HFFc6 (cell line): ENCODE results near the gene TPK1. TPM values are rescaled to one million over a fixed set of nuclear protein-coding genes. Genes with fewer than 3 reads are reported as not detected.

Experiments used
- DNase-seq: peaks from one replicate; pipeline ENCODE4 v3.0.0-alpha.2; 2018
- H3K27ac Mint-ChIP-seq: 2 replicates; pipeline ENCODE4 v1.8.0; 2020; ENCODE audit warnings: mild to moderate bottlenecking, mixed read lengths
- H3K27me3 Mint-ChIP-seq: 2 replicates; pipeline ENCODE4 v1.8.0; 2021; ENCODE audit warnings: mild to moderate bottlenecking, moderate library complexity, mixed read lengths; ENCODE audit not compliant: insufficient read depth
- H3K36me3 Mint-ChIP-seq: 2 replicates; pipeline ENCODE4 v1.8.0; 2021; ENCODE audit warnings: low read depth, mixed read lengths
- H3K4me1 Mint-ChIP-seq: 2 replicates; pipeline ENCODE4 v1.8.0; 2020; ENCODE audit warnings: low read depth, mixed read lengths
- H3K4me3 Mint-ChIP-seq: 2 replicates; pipeline ENCODE4 v1.8.0; 2020; ENCODE audit warnings: mild to moderate bottlenecking, moderate library complexity, mixed read lengths
- H3K9me3 Mint-ChIP-seq: 2 replicates; pipeline ENCODE4 v1.8.0; 2020; ENCODE audit warnings: mild to moderate bottlenecking, mixed read lengths
- CTCF ChIP-seq: fragments of 200-600 bp; sonication (generic); IDR thresholded peaks from 2 replicates; pipeline ENCODE4 v1.5.0; 2021; ENCODE audit warnings: antibody characterized with exemption, mild to moderate bottlenecking
- total RNA-seq, 6 experiments: library from RNA; stranded (reverse); fragmentation: NEBNext Ultra II Directional; extraction: Animal tissue kit (Norgen Biotek cat#: 25700); gene quantifications; 2 replicates in 1 of 6; 3 replicates in 5 of 6; pipeline ENCODE4 v1.2.3, GENCODE V29; 2021

Gene TPK1
- total RNA-seq, 6 experiments from 2014 or later, result 0.11 to 0.82 (median 0.55) TPM; not detected in 2

GRCh38 chr7:144710791-144711190 is 125.1 kb downstream of the TPK1 start:
- Mint-ChIP-seq H3K4me3 (no peak overlapping the region), H3K27me3 (no peaks in the 10 kb centered on the region), H3K9me3 (peaks cover 26% of the 10 kb centered on the region), H3K4me1 (no peaks in the 10 kb centered on the region), H3K36me3 (no peaks in the 10 kb centered on the region), H3K27ac (no peak overlapping the region)
- DNase-seq, result no peak
- TF ChIP-seq CTCF, result no peak

DNA sequence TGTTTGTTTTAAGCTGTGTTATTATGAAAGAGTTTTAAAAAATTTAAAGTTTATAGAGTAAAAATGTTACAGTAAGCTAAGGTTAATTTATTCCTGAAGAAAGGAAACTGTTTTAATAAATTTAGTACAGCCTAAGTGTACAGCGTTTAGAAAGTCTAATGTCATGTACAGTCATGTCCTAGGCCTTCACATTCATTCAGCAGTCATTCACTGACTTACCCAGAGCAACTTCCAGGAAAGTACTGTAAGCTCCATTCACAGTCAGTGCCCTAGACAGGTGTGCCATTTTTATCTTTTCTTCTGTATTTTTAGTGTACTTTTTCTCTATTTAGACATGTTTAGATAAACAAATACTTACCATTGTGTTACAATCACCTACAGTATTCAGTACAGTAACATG is 126.8 kb downstream of the TPK1 start:
- H3K4me3 Mint-ChIP-seq, result no peak overlapping the region
- H3K9me3 Mint-ChIP-seq, result peaks cover 37% of the 10 kb centered on the region
- H3K36me3 Mint-ChIP-seq, result no peaks in the 10 kb centered on the region
- no peak overlapping the region for H3K27ac Mint-ChIP-seq
- DNase-seq, result no peak
- H3K4me1 Mint-ChIP-seq, result no peaks in the 10 kb centered on the region
- no peak for TF ChIP-seq CTCF
- H3K27me3 Mint-ChIP-seq, result no peaks in the 10 kb centered on the region

- TF ChIP-seq CTCF, result no peak
- no peak for DNase-seq
- no peaks in the 10 kb centered on the region for H3K36me3 Mint-ChIP-seq
Measured at GRCh38 chr7:144691240-144691639, 144.6 kb downstream of the TPK1 start.

DNA sequence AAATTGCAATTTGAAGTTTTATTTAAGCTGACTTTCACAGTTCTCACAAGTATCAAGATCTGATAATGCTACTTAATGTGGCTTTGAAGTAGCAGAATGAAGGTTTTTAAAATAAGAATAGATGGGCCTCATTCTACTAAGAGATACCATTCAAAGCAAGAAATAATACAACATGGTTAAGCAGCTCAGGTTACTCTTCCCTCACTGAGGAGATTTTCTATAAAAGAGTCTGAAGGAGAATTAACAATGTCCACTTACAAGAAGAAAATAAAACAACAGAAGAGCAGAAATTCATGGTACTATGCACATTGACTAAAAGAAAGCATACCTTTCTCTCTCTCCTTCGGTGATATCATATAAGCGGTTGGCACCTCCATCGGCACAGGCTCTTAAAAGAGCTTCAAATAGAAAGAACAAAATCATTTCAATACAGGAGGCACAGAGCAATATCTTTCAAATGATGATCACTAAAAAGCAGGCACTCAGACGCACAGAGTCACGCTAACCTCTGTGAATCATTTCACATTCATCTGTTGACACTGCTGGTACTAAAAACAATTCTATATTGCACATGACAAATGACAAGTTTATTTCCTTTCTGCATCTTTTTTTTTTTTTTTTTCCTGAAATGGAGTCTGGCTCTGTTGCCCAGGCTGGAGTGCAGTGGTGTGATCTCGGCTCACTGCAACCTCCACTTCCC is 153.1 kb downstream of the TPK1 start:
- peaks cover 33% of the 10 kb centered on the region for H3K9me3 Mint-ChIP-seq

More at GRCh38 chr7:144691240-144691639, 144.6 kb downstream of the TPK1 start:
- Mint-ChIP-seq H3K4me3 (no peak overlapping the region), H3K4me1 (no peaks in the 10 kb centered on the region), H3K27ac (no peak overlapping the region), H3K9me3 (peaks cover 24% of the 10 kb centered on the region), H3K27me3 (no peaks in the 10 kb centered on the region; the same call in 1 of the 2 replicates)

DNA sequence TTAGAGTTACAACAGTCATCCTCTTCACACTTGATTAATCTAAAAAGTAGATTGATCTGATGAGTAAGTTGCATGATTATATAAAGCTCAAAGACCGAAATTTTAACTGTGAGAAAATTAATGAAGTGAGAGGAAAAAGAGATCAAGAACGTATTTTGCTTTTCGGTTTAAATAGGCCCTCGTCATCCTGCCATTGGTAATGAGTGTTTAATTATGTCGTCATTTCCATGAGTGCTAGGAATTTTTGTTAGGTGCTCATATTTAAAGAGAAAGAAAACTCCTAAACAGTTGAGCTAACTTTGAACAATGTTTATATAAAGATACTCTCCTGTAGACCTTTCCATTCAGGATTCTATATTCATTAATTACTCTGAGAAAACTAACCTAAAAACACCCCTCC is 159.4 kb downstream of the TPK1 start:
- TF ChIP-seq CTCF, result no peak
- Mint-ChIP-seq H3K27ac (no peak overlapping the region), H3K36me3 (no peaks in the 10 kb centered on the region), H3K4me1 (no peaks in the 10 kb centered on the region), H3K9me3 (peaks cover 40% of the 10 kb centered on the region), H3K4me3 (no peak overlapping the region), H3K27me3 (no peaks in the 10 kb centered on the region; the same call in 1 of the 2 replicates)
- no peak for DNase-seq

More for the DNA sequence above, 153.1 kb downstream of the TPK1 start:
- Mint-ChIP-seq H3K27ac (no peak overlapping the region), H3K4me1 (no peaks in the 10 kb centered on the region), H3K27me3 (no peaks in the 10 kb centered on the region; the same call in 1 of the 2 replicates), H3K36me3 (no peaks in the 10 kb centered on the region; the same call in none of the 2 replicates), H3K4me3 (no peak overlapping the region)
- no peak for TF ChIP-seq CTCF
- no peak for DNase-seq
